SK-N-SH (cell line): Measurements from ENCODE around the gene SSR3. TPM values are rescaled to one million over a fixed set of nuclear protein-coding genes. Genes with fewer than 3 reads are reported as not detected.

Experiments used
- CTCF ChIA-PET: fragments of 300-600, 350-600 bp; formaldehyde crosslinking; extraction: SDS; loops from one replicate; lab custom pipeline; 2021; lab: Yijun Ruan, JAX
- POLR2A ChIA-PET: fragments of 350-600 bp; sonication (Branson Sonifier 250); formaldehyde crosslinking; extraction: SDS; loops from one replicate; lab custom pipeline; 2020; ENCODE audit warnings: antibody characterized with exemption, inconsistent platforms; lab: Yijun Ruan, JAX
- DNase-seq: peaks from one replicate; pipeline ENCODE4 v3.0.0; 2012
- H2AFZ ChIP-seq: fragments of 200-600 bp; sonication (generic); 2 replicates; pipeline ENCODE4 v1.8.1; 2016; ENCODE audit warnings: antibody characterized with exemption, mild to moderate bottlenecking, low read depth
- H3F3A ChIP-seq: fragments of 200-600 bp; sonication (generic); replicated peaks from 2 replicates; pipeline ENCODE3; 2016; ENCODE audit warnings: antibody characterized with exemption, mild to moderate bottlenecking; ENCODE audit not compliant: insufficient read depth
- H3K27ac ChIP-seq, 2 experiments: fragments of 200-500 bp in 1 of 2; fragments of 200-600 bp in 1 of 2; sonication (Bioruptor generic) in 1 of 2; sonication (generic), shearing (Covaris generic) in 1 of 2; 2 replicates each; pipeline versions ENCODE4 v1.5.1 to v1.6.1; 2014 to 2016; ENCODE audit warnings: low read depth in 2 of 2, inconsistent platforms in 1 of 2, low read length in 1 of 2, mild to moderate bottlenecking in 1 of 2, mixed read lengths in 1 of 2
- H3K27me3 ChIP-seq: fragments of 200-600 bp; sonication (generic), shearing (Covaris generic); 2 replicates; pipeline ENCODE4 v1.6.1; 2016; ENCODE audit warnings: mixed run types; ENCODE audit not compliant: insufficient read depth
- H3K36me3 ChIP-seq, 2 experiments: fragments of 200-500 bp in 1 of 2; fragments of 200-600 bp in 1 of 2; sonication (Bioruptor generic) in 1 of 2; sonication (generic) in 1 of 2; replicated peaks in 1 of 2; 2 replicates each; pipeline versions ENCODE3 to v1.5.1; 2014 to 2016; ENCODE audit warnings: low read length in 1 of 2, mild to moderate bottlenecking in 1 of 2; ENCODE audit not compliant: insufficient read depth in 2 of 2, control insufficient read depth in 1 of 2
- H3K4me1 ChIP-seq, 2 experiments: fragments of 200-500 bp in 1 of 2; fragments of 200-600 bp in 1 of 2; sonication (Bioruptor generic) in 1 of 2; sonication (generic), shearing (Covaris generic) in 1 of 2; 2 replicates each; pipeline versions ENCODE4 v1.5.1 to v1.6.1; 2014 to 2016; ENCODE audit warnings: low read depth in 1 of 2, low read length in 1 of 2, mixed run types in 1 of 2; ENCODE audit not compliant: insufficient read depth in 2 of 2, control insufficient read depth in 1 of 2
- H3K4me2 ChIP-seq: fragments of 200-600 bp; sonication (generic), shearing (Covaris generic); 2 replicates; pipeline ENCODE4 v1.6.1; 2017; ENCODE audit warnings: mixed run types
- H3K4me3 ChIP-seq, 2 experiments: fragments of 200-500 bp in 1 of 2; fragments of 200-600 bp in 1 of 2; sonication (Bioruptor generic) in 1 of 2; sonication (generic), shearing (Covaris generic) in 1 of 2; 2 replicates each; pipeline versions ENCODE4 v1.5.1 to v1.8.1; 2014 to 2016; ENCODE audit warnings: low read depth in 2 of 2, inconsistent platforms in 1 of 2, low read length in 1 of 2, mild to moderate bottlenecking in 1 of 2, mixed read lengths in 1 of 2, moderate library complexity in 1 of 2
- H3K79me2 ChIP-seq: fragments of 200-600 bp; sonication (generic); 2 replicates; pipeline ENCODE4 v1.8.1; 2017; ENCODE audit warnings: mild to moderate bottlenecking; ENCODE audit not compliant: insufficient read depth
- H3K9ac ChIP-seq: fragments of 200-600 bp; sonication (generic); 2 replicates; pipeline ENCODE4 v1.6.1; 2017; ENCODE audit warnings: mixed run types
- H3K9me2 ChIP-seq: fragments of 200-600 bp; sonication (generic); 2 replicates; pipeline ENCODE4 v1.6.1; 2017; ENCODE audit warnings: mixed run types
- H3K9me3 ChIP-seq: fragments of 200-600 bp; sonication (generic); 2 replicates; pipeline ENCODE4 v1.6.1; 2017; ENCODE audit warnings: mixed run types, mild to moderate bottlenecking, moderate library complexity
- H4K20me1 ChIP-seq: fragments of 200-600 bp; sonication (generic); 2 replicates; pipeline ENCODE4 v1.6.1; 2017; ENCODE audit warnings: mild to moderate bottlenecking, mixed run types; ENCODE audit not compliant: insufficient read depth
- CHD2 ChIP-seq: fragments of 150-350 bp; IDR thresholded peaks from 2 replicates; pipeline ENCODE4 v1.6.1; 2018; ENCODE audit warnings: low read length; ENCODE audit not compliant: partially characterized antibody
- FOXJ3 ChIP-seq: sonication (generic); formaldehyde crosslinking; IDR thresholded peaks from 2 replicates; pipeline ENCODE4 v1.5.1; 2020; ENCODE audit warnings: mild to moderate bottlenecking, missing genetic modification reagents
- FOXM1 ChIP-seq: IDR thresholded peaks from 2 replicates; pipeline ENCODE4 v1.4.0; 2012; ENCODE audit warnings: low read depth, mild to moderate bottlenecking
- GABPA ChIP-seq: IDR thresholded peaks from 2 replicates; pipeline ENCODE4 v1.4.0; 2012; ENCODE audit warnings: low read depth, mild to moderate bottlenecking
- MAX ChIP-seq: IDR thresholded peaks from 2 replicates; pipeline ENCODE4 v1.4.0; 2012; ENCODE audit warnings: low read depth
- MXI1 ChIP-seq: IDR thresholded peaks from 2 replicates; pipeline ENCODE4 v1.6.1; 2012; ENCODE audit warnings: mild to moderate bottlenecking, low read depth, low read length, improper control_type of control experiment
- NRF1 ChIP-seq: IDR thresholded peaks from 2 replicates; pipeline ENCODE4 v1.6.1; 2012; ENCODE audit warnings: low read depth, mild to moderate bottlenecking, low read length
- PBX3 ChIP-seq: IDR thresholded peaks from 2 replicates; pipeline ENCODE4; 2012
- RCOR1 ChIP-seq: fragments of 150-350 bp; IDR thresholded peaks from 2 replicates; pipeline ENCODE4 v1.6.1; 2017; ENCODE audit warnings: antibody characterized with exemption, low read length
- RXRA ChIP-seq: IDR thresholded peaks from 2 replicates; pipeline ENCODE4 v1.4.0; 2012; ENCODE audit warnings: low read depth, mild to moderate bottlenecking, borderline replicate concordance
- SMC3 ChIP-seq: IDR thresholded peaks from 2 replicates; pipeline ENCODE4 v1.6.1; 2012; ENCODE audit warnings: low read depth, low read length, improper control_type of control experiment
- TEAD4 ChIP-seq: IDR thresholded peaks from 2 replicates; pipeline ENCODE4 v1.4.0; 2012; ENCODE audit warnings: mild to moderate bottlenecking, borderline replicate concordance; ENCODE audit not compliant: insufficient read depth
- YY1 ChIP-seq: IDR thresholded peaks from 2 replicates; pipeline ENCODE4 v1.4.0; 2012; ENCODE audit warnings: low read depth, mild to moderate bottlenecking
- WGBS: methylation state at CpG from one replicate; pipeline ENCODE4 v1.1.6; 2017; ENCODE audit warnings: low lambda C conversion rate; 5-methylcytosine and 5-hydroxymethylcytosine counted together
- polyA plus RNA-seq, 3 experiments: library from polyadenylated mRNA; depleted of rRNA; stranded (reverse); fragments of >200 nt; gene quantifications; 2 replicates each; pipeline ENCODE4 v1.2.3, GENCODE V29; 2012
- TF ChIP-seq, protein P1 (sequence below): IDR thresholded peaks from 2 replicates; pipeline ENCODE4 v1.4.0; 2012; ENCODE audit warnings: low read depth, borderline replicate concordance
- TF ChIP-seq, protein P2 (sequence below): IDR thresholded peaks from 2 replicates; pipeline ENCODE4 v1.4.0; 2012; ENCODE audit warnings: low read depth, borderline replicate concordance
- TF ChIP-seq, protein P3 (sequence below): fragments of 150-350 bp; IDR thresholded peaks from 2 replicates; pipeline ENCODE4 v1.6.1; 2017; ENCODE audit warnings: antibody characterized with exemption, low read length, low read depth, borderline replicate concordance
- TF ChIP-seq, protein P4 (sequence below): IDR thresholded peaks from 2 replicates; pipeline ENCODE4 v1.6.1; 2012; ENCODE audit warnings: mild to moderate bottlenecking, low read depth, low read length, moderate library complexity

The SSR3 gene
- polyA plus RNA-seq, 1 of the 3 experiments (the other 2 are of a cell fraction) = 61.7 TPM

DNA sequence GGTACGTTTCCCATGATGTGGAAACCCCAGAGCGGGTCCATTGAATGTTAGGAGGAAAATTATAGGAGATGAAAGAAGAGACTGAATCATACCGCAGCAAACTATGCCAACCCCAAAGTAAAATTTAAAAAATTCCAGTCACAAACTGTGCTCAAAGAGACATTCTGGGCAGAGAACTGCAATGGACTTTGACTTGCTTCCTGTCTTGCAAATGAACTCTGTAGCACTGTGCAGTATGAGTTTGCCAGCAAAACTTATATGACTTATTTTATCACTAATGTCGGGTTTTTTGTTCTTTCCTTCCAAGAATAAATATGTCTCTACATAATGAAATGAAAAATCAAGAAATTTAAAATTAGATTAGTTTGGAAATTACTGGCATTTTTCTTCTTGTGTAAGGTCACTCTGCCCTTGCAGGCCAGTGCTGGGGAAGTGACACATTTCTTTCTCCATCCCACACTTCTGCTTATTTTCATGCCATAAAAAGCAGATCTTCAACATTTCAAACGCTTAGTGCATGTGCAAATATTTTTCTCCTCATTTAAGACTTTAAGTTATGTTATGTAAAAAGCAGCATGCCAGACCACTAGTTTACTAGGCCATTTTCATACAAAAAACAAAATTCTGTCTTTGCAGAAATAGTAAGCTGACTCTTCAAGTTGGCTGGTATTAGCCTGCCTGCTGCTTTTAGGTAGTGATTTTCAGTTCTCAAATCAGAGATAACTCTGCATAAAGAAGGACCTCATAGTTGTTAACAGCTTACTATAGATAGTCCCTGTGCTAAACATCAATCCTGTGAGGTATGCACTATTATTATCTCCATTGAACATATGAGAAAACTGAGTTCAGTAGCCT, 32.2 kb upstream of the SSR3 start:
- no peak overlapping the region for H3K4me3 ChIP-seq
- H4K20me1 ChIP-seq = no peaks in the 10 kb centered on the region
- no peaks in the 10 kb centered on the region for H3F3A ChIP-seq
- no peaks in the 10 kb centered on the region for H3K36me3 ChIP-seq
- 61% methylated on average over 5 of the region's 5 CpGs for WGBS
- H3K79me2 ChIP-seq = no peaks in the 10 kb centered on the region
- DNase-seq = no peak
- H3K9ac ChIP-seq = no peak overlapping the region
- no peak overlapping the region; a peak in 1 of 4 replicates for H3K27ac ChIP-seq
- H3K27me3 ChIP-seq = no peaks in the 10 kb centered on the region
- H2AFZ ChIP-seq = no peak overlapping the region
- TF ChIP-seq, protein P1, sequence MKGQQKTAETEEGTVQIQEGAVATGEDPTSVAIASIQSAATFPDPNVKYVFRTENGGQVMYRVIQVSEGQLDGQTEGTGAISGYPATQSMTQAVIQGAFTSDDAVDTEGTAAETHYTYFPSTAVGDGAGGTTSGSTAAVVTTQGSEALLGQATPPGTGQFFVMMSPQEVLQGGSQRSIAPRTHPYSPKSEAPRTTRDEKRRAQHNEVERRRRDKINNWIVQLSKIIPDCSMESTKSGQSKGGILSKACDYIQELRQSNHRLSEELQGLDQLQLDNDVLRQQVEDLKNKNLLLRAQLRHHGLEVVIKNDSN = no peak
- TF ChIP-seq MXI1 (no peak), SMC3 (no peak), CHD2 (no peak), NRF1 (no peak), FOXJ3 (CRISPR knock-in tag) (no peak), TEAD4 (no peak), RCOR1 (no peak), YY1 (no peak)
- TF ChIP-seq, protein P2, sequence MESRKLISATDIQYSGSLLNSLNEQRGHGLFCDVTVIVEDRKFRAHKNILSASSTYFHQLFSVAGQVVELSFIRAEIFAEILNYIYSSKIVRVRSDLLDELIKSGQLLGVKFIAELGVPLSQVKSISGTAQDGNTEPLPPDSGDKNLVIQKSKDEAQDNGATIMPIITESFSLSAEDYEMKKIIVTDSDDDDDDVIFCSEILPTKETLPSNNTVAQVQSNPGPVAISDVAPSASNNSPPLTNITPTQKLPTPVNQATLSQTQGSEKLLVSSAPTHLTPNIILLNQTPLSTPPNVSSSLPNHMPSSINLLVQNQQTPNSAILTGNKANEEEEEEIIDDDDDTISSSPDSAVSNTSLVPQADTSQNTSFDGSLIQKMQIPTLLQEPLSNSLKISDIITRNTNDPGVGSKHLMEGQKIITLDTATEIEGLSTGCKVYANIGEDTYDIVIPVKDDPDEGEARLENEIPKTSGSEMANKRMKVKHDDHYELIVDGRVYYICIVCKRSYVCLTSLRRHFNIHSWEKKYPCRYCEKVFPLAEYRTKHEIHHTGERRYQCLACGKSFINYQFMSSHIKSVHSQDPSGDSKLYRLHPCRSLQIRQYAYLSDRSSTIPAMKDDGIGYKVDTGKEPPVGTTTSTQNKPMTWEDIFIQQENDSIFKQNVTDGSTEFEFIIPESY = no peak
- TF ChIP-seq, all 33 proteins: peak for 0
- Histone ChIP-seq H3K4me1 (no peaks in the 10 kb centered on the region), H3K9me3 (no peaks in the 10 kb centered on the region), H3K9me2 (no peaks in the 10 kb centered on the region), H3K4me2 (no peak overlapping the region)
- ChIA-PET CTCF (interaction anchor here (0.7 to 1.0 kb wide), 2 partner anchors 12 to 16 kb away, joined by 3 read pairs; no protein-coding TSS in a partner anchor), POLR2A (no interaction called here)

DNA sequence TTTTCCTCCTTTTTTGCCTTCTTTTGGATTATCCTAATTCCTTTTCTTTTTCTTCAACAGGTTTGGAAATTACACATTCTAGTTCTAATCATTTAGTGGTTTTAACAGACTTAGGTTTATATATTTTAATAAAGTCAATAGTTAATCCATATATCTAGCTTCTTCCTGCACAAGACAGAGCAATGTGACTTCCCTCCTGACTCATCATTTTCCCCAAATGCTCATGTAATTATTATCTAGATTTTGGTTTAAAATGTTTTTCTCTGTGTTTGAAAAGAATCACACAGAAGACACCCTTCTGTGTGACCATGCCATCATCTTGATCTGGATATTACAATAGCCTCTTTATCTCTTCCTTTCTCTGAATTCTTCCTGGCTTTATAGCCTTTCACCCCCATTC, 28.6 kb upstream of the SSR3 start:
- H3K4me2 ChIP-seq = no peak overlapping the region
- no peak overlapping the region for H3K9ac ChIP-seq
- H3K79me2 ChIP-seq = no peaks in the 10 kb centered on the region
- no peak for DNase-seq
- no peaks in the 10 kb centered on the region for H3F3A ChIP-seq
- no peaks in the 10 kb centered on the region for H4K20me1 ChIP-seq
- no peaks in the 10 kb centered on the region for H3K4me1 ChIP-seq
- TF ChIP-seq NRF1 (no peak), FOXM1 (no peak), MAX (no peak), PBX3 (no peak), RXRA (no peak), GABPA (no peak)
- TF ChIP-seq, protein P3, sequence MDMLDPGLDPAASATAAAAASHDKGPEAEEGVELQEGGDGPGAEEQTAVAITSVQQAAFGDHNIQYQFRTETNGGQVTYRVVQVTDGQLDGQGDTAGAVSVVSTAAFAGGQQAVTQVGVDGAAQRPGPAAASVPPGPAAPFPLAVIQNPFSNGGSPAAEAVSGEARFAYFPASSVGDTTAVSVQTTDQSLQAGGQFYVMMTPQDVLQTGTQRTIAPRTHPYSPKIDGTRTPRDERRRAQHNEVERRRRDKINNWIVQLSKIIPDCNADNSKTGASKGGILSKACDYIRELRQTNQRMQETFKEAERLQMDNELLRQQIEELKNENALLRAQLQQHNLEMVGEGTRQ = no peak
- TF ChIP-seq, protein P4, sequence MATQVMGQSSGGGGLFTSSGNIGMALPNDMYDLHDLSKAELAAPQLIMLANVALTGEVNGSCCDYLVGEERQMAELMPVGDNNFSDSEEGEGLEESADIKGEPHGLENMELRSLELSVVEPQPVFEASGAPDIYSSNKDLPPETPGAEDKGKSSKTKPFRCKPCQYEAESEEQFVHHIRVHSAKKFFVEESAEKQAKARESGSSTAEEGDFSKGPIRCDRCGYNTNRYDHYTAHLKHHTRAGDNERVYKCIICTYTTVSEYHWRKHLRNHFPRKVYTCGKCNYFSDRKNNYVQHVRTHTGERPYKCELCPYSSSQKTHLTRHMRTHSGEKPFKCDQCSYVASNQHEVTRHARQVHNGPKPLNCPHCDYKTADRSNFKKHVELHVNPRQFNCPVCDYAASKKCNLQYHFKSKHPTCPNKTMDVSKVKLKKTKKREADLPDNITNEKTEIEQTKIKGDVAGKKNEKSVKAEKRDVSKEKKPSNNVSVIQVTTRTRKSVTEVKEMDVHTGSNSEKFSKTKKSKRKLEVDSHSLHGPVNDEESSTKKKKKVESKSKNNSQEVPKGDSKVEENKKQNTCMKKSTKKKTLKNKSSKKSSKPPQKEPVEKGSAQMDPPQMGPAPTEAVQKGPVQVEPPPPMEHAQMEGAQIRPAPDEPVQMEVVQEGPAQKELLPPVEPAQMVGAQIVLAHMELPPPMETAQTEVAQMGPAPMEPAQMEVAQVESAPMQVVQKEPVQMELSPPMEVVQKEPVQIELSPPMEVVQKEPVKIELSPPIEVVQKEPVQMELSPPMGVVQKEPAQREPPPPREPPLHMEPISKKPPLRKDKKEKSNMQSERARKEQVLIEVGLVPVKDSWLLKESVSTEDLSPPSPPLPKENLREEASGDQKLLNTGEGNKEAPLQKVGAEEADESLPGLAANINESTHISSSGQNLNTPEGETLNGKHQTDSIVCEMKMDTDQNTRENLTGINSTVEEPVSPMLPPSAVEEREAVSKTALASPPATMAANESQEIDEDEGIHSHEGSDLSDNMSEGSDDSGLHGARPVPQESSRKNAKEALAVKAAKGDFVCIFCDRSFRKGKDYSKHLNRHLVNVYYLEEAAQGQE = no peak
- H3K9me2 ChIP-seq = no peaks in the 10 kb centered on the region
- H3K27ac ChIP-seq = no peak overlapping the region
- no peaks in the 10 kb centered on the region for H3K36me3 ChIP-seq
- POLR2A ChIA-PET = no interaction called here
- no peak overlapping the region for H2AFZ ChIP-seq
- no peaks in the 10 kb centered on the region for H3K9me3 ChIP-seq
- no peak overlapping the region for H3K4me3 ChIP-seq
- CTCF ChIA-PET = no interaction called here
- H3K27me3 ChIP-seq = no peaks in the 10 kb centered on the region
